ENCODE data around the gene PRPS1L1. TPM values are rescaled to one million over a fixed set of nuclear protein-coding genes. Genes with fewer than 3 reads are reported as not detected.

PRPS1L1 gene
- polyA plus RNA-seq, 1 donor: not detected

Other genes starting within 250 kb of the PRPS1L1 start
- 30.0 TPM for gene SNX13, start 87.4 kb downstream of the PRPS1L1 start, polyA plus RNA-seq

Data from large intestine (tissue), 1 donor.